Measurements from ENCODE around the gene AREG. TPM values are rescaled to one million over a fixed set of nuclear protein-coding genes. Genes with fewer than 3 reads are reported as not detected.

The AREG gene
- total RNA-seq: 576 and 714 TPM in 2 replicates

DNA sequence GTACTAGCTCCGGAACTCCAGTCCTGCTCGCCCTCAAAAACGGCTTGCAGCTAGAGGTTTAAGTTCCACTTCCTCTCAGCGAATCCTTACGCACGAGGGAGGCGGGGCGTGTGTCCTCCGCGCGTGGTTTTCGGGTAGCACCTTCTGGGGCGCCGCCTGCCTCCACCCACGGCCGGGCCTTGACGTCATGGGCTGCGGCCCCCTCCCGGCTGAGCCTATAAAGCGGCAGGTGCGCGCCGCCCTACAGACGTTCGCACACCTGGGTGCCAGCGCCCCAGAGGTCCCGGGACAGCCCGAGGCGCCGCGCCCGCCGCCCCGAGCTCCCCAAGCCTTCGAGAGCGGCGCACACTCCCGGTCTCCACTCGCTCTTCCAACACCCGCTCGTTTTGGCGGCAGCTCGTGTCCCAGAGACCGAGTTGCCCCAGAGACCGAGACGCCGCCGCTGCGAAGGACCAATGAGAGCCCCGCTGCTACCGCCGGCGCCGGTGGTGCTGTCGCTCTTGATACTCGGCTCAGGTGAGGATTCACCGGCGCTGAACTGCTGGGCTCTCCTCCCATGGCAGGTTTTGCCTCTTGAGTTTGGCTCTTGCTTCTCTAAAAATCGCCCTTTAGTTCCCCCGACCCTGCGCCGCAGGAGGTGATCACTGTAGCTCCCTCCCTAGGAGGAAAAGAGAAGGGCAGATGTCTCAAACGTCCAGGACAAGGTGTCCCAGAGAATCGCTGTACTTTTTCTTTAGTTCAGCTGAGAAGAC is at the start of gene AREG:
AREG (plus strand) TSS at position 246 of the 752 bp plus-strand sequence; CDS start at position 456, 210 bp downstream.

Other genes starting within 250 kb of the AREG start
- 103 and 116 TPM in 2 replicates for gene EPGN, start 136.7 kb upstream of the AREG start, total RNA-seq
- gene EREG, start 80.0 kb upstream of the AREG start, total RNA-seq: 26.4 and 160 TPM in 2 replicates

Measured in nasal cavity respiratory epithelium epithelial cell of viscerocranial mucosa (primary cell).